OCI-LY3 (cell line): ENCODE data around the gene PPP3R1.

Experiments
- H2AFZ ChIP-seq: fragments of 200-600, 300-600 bp; shearing (Covaris generic); 2 replicates; pipeline ENCODE4 v1.6.0; 2014; ENCODE audit warnings: antibody characterized with exemption, low read depth, low read length
- H3K27ac ChIP-seq: fragments of 200-600, 300-600 bp; sonication (generic); 2 replicates; pipeline ENCODE4 v1.5.1; 2014; ENCODE audit warnings: mild to moderate bottlenecking, low read length, moderate library complexity, mixed read lengths
- H3K27me3 ChIP-seq: fragments of 200-600, 300-600 bp; sonication (generic); 2 replicates; pipeline ENCODE4 v1.6.1; 2014; ENCODE audit warnings: low read depth, low read length, mixed read lengths
- H3K36me3 ChIP-seq: fragments of 200-600, 300-600 bp; sonication (generic); replicated peaks from 2 replicates; pipeline ENCODE3; 2014; ENCODE audit warnings: low read depth, low read length, mixed read lengths
- H3K4me1 ChIP-seq: fragments of 300-600, 200-600 bp; sonication (generic); 2 replicates; pipeline ENCODE4 v1.6.1; 2014; ENCODE audit warnings: low read length, mixed read lengths
- H3K4me2 ChIP-seq: fragments of 200-600, 300-600 bp; sonication (generic); 2 replicates; pipeline ENCODE4 v1.6.1; 2014; ENCODE audit warnings: low read length, mixed read lengths
- H3K4me3 ChIP-seq: fragments of 300-600, 200-600 bp; sonication (generic); 2 replicates; pipeline ENCODE4 v1.5.1; 2014; ENCODE audit warnings: antibody characterized with exemption, mild to moderate bottlenecking, low read length, moderate library complexity
- H3K79me2 ChIP-seq: fragments of 300-600, 200-600 bp; shearing (Covaris generic); 2 replicates; pipeline ENCODE4 v1.6.1; 2014; ENCODE audit warnings: mild to moderate bottlenecking, low read length, mixed read lengths
- H3K9ac ChIP-seq: fragments of 300-600, 200-600 bp; shearing (Covaris generic); 2 replicates; pipeline ENCODE4 v1.6.0; 2014; ENCODE audit warnings: mild to moderate bottlenecking, low read length, moderate library complexity
- H3K9me3 ChIP-seq: fragments of 200-600, 300-600 bp; shearing (Covaris generic); 2 replicates; pipeline ENCODE4 v1.6.1; 2014; ENCODE audit warnings: low read length, mixed read lengths; ENCODE audit not compliant: insufficient read depth
- H4K20me1 ChIP-seq: fragments of 200-600, 300-600 bp; sonication (generic); 2 replicates; pipeline ENCODE4 v1.6.1; 2016; ENCODE audit warnings: low read length, mixed read lengths; ENCODE audit not compliant: insufficient read depth
- CTCF ChIP-seq: fragments of 200-600, 300-600 bp; sonication (generic); IDR thresholded peaks from 2 replicates; pipeline ENCODE4 v1.5.1; 2014; ENCODE audit warnings: antibody characterized with exemption, low read length, low read depth
- EZH2phosphoT487 ChIP-seq: fragments of 200-600 bp; shearing (Covaris generic); IDR thresholded peaks from 2 replicates; pipeline ENCODE4 v1.6.1; 2018; ENCODE audit warnings: antibody characterized with exemption, mixed run types, low read depth

The PPP3R1 gene, protein sequence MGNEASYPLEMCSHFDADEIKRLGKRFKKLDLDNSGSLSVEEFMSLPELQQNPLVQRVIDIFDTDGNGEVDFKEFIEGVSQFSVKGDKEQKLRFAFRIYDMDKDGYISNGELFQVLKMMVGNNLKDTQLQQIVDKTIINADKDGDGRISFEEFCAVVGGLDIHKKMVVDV

GRCh38 chr2:68252400-68253218 lies at the start of gene PPP3R1:
PPP3R1 (minus strand) TSS chr2:68252532; CDS start chr2:68252127, 405 bp downstream.
- Histone ChIP-seq H3K4me3 (peak within 1 kb of the TSS; percentile 99), H3K9ac (peak within 1 kb of the TSS; percentile 97), H3K27ac (peak within 1 kb of the TSS; percentile 86), H3K79me2 (peaks cover 51% of the 10 kb centered on the region), H2AFZ (peak within 1 kb of the TSS; percentile 43; the same call in 1 of the 2 replicates), H3K27me3 (no peaks in the 10 kb centered on the region), H4K20me1 (peaks cover 33% of the 10 kb centered on the region), H3K9me3 (no peaks in the 10 kb centered on the region), H3K4me1 (peaks cover 17% of the 10 kb centered on the region), H3K4me2 (peak within 1 kb of the TSS; percentile 94), H3K36me3 (peaks cover 17% of the 10 kb centered on the region)
- TF ChIP-seq EZH2phosphoT487 (no peak), CTCF (no peak)

GRCh38 chr2:68295516-68295915 lies 43.2 kb upstream of the PPP3R1 start:
- Histone ChIP-seq H3K4me2 (peak overlapping the region; percentile 22; the same call in 1 of the 2 replicates), H3K9ac (no peak overlapping the region)

DNA sequence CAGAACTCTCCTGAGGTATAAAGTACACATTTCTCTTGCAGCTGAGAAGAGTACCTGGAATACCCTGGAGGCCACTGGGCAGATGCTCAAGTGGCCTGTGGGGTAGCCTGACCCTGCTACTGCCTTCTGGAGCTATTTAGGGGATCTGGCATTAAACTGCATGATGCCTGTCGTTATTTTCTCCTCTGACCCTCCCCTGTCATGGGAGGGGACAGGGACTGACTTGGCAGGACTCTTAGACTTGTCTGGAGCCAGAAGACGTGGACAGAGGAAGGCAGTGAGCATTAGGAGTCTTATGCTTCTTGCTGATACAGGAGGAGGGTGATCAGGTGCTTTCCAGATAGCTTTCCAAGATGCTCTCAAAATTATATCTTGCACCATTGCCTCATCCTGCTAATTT lies 42.6 kb upstream of the PPP3R1 start:
- Histone ChIP-seq H3K9me3 (no peaks in the 10 kb centered on the region), H3K79me2 (no peaks in the 10 kb centered on the region), H3K27me3 (no peaks in the 10 kb centered on the region), H3K27ac (no peak overlapping the region), H3K4me3 (no peak overlapping the region), H3K4me1 (peaks cover 21% of the 10 kb centered on the region), H3K4me2 (no peak overlapping the region), H2AFZ (no peak overlapping the region), H3K36me3 (no peaks in the 10 kb centered on the region), H3K9ac (no peak overlapping the region), H4K20me1 (no peaks in the 10 kb centered on the region)
- no peak for TF ChIP-seq EZH2phosphoT487
- no peak for TF ChIP-seq CTCF

More at GRCh38 chr2:68295516-68295915, 43.2 kb upstream of the PPP3R1 start:
- no peak overlapping the region for H3K27ac ChIP-seq
- no peaks in the 10 kb centered on the region for H3K27me3 ChIP-seq
- H3K4me1 ChIP-seq = peaks cover 21% of the 10 kb centered on the region
- no peaks in the 10 kb centered on the region for H3K9me3 ChIP-seq
- no peak for TF ChIP-seq EZH2phosphoT487
- TF ChIP-seq CTCF = no peak
- H4K20me1 ChIP-seq = no peaks in the 10 kb centered on the region
- H3K79me2 ChIP-seq = no peaks in the 10 kb centered on the region
- no peak overlapping the region for H2AFZ ChIP-seq
- H3K36me3 ChIP-seq = no peaks in the 10 kb centered on the region
- H3K4me3 ChIP-seq = no peak overlapping the region

DNA sequence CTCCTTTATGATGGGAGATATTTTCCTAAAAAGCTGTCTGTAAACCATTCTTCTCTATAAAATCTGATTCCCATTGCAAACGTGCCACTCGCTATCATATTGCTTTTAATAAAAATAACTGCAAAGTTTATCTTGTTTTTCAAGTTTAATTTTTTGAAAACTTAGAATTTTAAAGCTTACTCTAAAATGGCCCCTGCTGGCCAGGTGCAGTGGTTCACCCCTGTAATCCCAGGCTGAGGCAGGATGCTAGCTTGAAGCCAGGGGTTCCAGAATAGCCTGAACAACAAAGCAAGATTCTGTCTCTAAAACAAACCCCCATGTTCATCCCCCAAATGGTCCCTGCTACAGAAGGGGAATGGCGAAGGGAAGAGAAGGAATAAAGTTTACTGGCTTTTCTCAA lies 41.9 kb upstream of the PPP3R1 start:
- H3K4me2 ChIP-seq = peak overlapping the region; percentile 16; the same call in 1 of the 2 replicates
- H3K9ac ChIP-seq = no peak overlapping the region
- H3K27ac ChIP-seq = no peak overlapping the region
- H2AFZ ChIP-seq = no peak overlapping the region
- no peaks in the 10 kb centered on the region for H3K9me3 ChIP-seq
- no peak overlapping the region for H3K4me3 ChIP-seq
- H3K4me1 ChIP-seq = peaks cover 21% of the 10 kb centered on the region
- no peaks in the 10 kb centered on the region for H4K20me1 ChIP-seq
- no peak for TF ChIP-seq EZH2phosphoT487
- TF ChIP-seq CTCF = no peak
- no peaks in the 10 kb centered on the region for H3K79me2 ChIP-seq
- H3K27me3 ChIP-seq = no peaks in the 10 kb centered on the region
- H3K36me3 ChIP-seq = no peaks in the 10 kb centered on the region
